Suprapubic skin (tissue), 3 donors: ENCODE measurements around the gene ETS1.
"Not testable (repeated sequence)": the region's sequence is repeated elsewhere in the genome, so short reads cannot be mapped to it uniquely, and the experiment has no call there.

Source experiments
- CTCF ChIP-seq, 2 donors: fragments of 200-600 bp in 1 of 2; fragments of 450-650 bp in 1 of 2; sonication (generic) in 1 of 2; IDR thresholded peaks; one replicate each; pipeline ENCODE4 v1.5.1; 2016 to 2019; ENCODE audit warnings: antibody characterized with exemption in 2 of 2, mild to moderate bottlenecking in 1 of 2, moderate library complexity in 1 of 2
- POLR2AphosphoS5 ChIP-seq, 3 donors: sonication (generic); formaldehyde crosslinking; IDR thresholded peaks; one replicate each; pipeline ENCODE4 v1.6.1; 2017; ENCODE audit warnings: antibody characterized with exemption in 3 of 3

- not testable (repeated sequence) for TF ChIP-seq CTCF, POLR2AphosphoS5 (IDR thresholded peaks at IDR 0.05)
Observed at GRCh38 chr11:128445921-128446320, 141.4 kb downstream of the ETS1 start.
